PC-9 (cell line): ENCODE data around the gene SYNDIG1.

Source experiments
- EZH2 ChIP-seq: fragments of 200-600 bp; sonication (generic); IDR thresholded peaks from 2 replicates; pipeline ENCODE4 v1.8.0; 2017; ENCODE audit warnings: antibody characterized with exemption, low read depth
- TF ChIP-seq, protein P1 (sequence below): fragments of 200-600 bp; sonication (generic); conservative IDR thresholded peaks from 2 replicates; pipeline ENCODE4 v1.6.1; 2017; ENCODE audit warnings: mixed run types, antibody characterized with exemption, mild to moderate bottlenecking, moderate library complexity

DNA sequence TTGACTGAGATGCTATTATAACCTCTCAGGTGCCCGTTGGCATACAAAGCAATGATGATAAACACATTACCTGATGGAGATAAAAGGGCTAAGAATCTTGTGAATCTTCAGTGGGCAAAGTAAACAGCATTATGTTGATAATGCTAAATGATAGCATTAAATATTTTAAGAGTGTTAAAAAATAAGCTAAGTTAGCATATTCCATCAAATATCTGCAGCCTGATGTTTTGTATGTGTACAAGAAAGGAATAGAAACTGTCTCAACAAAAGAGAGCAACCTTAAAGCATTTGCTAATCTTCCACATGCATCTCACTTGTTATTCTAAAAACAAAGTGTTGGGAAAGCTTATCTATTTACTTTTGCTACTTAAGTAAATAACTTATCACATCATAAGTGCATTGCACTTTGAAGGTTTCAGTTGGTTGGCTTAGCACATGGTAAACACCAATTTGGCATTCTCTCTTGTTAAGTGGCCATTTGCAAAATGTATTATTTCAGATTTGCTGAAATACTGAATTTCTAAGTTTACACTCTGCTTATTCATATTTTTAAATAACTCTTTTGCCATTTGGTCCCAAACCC is 151.6 kb downstream of the SYNDIG1 start:
- TF ChIP-seq, protein P1, sequence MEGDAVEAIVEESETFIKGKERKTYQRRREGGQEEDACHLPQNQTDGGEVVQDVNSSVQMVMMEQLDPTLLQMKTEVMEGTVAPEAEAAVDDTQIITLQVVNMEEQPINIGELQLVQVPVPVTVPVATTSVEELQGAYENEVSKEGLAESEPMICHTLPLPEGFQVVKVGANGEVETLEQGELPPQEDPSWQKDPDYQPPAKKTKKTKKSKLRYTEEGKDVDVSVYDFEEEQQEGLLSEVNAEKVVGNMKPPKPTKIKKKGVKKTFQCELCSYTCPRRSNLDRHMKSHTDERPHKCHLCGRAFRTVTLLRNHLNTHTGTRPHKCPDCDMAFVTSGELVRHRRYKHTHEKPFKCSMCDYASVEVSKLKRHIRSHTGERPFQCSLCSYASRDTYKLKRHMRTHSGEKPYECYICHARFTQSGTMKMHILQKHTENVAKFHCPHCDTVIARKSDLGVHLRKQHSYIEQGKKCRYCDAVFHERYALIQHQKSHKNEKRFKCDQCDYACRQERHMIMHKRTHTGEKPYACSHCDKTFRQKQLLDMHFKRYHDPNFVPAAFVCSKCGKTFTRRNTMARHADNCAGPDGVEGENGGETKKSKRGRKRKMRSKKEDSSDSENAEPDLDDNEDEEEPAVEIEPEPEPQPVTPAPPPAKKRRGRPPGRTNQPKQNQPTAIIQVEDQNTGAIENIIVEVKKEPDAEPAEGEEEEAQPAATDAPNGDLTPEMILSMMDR, result no peak
- no peak for TF ChIP-seq EZH2
